ENCODE measurements around the gene MYO1H. TPM values are rescaled to one million over a fixed set of nuclear protein-coding genes. Genes with fewer than 3 reads are reported as not detected.
"Not testable (repeated sequence)": the region's sequence is repeated elsewhere in the genome, so short reads cannot be mapped to it uniquely, and the experiment has no call there.

MYO1H gene
- total RNA-seq, 1 experiment from 2014 or later, result not detected

GRCh38 chr12:109469517-109469916 is 121.8 kb downstream of the MYO1H start:
- no peak for DNase-seq (ENCODE audit: low read depth)

- no peak for DNase-seq (ENCODE audit: low read depth)
These were observed 125.3 kb downstream of the MYO1H start for GRCh38 chr12:109473006-109473405.

- DNase-seq (ENCODE audit: low read depth), result not testable (repeated sequence)
These were observed 126.0 kb downstream of the MYO1H start for GRCh38 chr12:109473526-109474270.

GRCh38 chr12:109475121-109475520 is 127.4 kb downstream of the MYO1H start:
- DNase-seq (ENCODE audit: low read depth), result no peak

- DNase-seq (ENCODE audit: low read depth), result no peak
These were observed 128.5 kb downstream of the MYO1H start for GRCh38 chr12:109475993-109476806.

- no peak for DNase-seq (ENCODE audit: low read depth)
These were observed 129.1 kb downstream of the MYO1H start for GRCh38 chr12:109476807-109477184.

- peak; percentile 81 for DNase-seq (ENCODE audit: low read depth)
These were observed 129.7 kb downstream of the MYO1H start, which contains the start of the genes KCTD10 and UBE3B for GRCh38 chr12:109477185-109477962. Gene KCTD10, minus strand, starts transcription at chr12:109477300. Its CDS starts 38 bp downstream, at chr12:109477262. Gene UBE3B, plus strand, starts transcription at chr12:109477634. Its CDS starts 5,918 bp downstream, at chr12:109483552.

GRCh38 chr12:109477963-109478315 is 130.2 kb downstream of the MYO1H start:
- no peak for DNase-seq (ENCODE audit: low read depth)

- DNase-seq (ENCODE audit: low read depth), result no peak
These were observed 132.1 kb downstream of the MYO1H start for GRCh38 chr12:109479761-109480160.

GRCh38 chr12:109480356-109480755 is 132.7 kb downstream of the MYO1H start:
- DNase-seq (ENCODE audit: low read depth), result no peak

GRCh38 chr12:109481863-109482262 is 134.2 kb downstream of the MYO1H start:
- DNase-seq (ENCODE audit: low read depth), result no peak

- no peak for DNase-seq (ENCODE audit: low read depth)
These were observed 134.8 kb downstream of the MYO1H start for GRCh38 chr12:109482491-109482890.

- no peak for DNase-seq (ENCODE audit: low read depth)
These were observed 135.2 kb downstream of the MYO1H start for GRCh38 chr12:109482894-109483293.

GRCh38 chr12:109483346-109483745 is 135.6 kb downstream of the MYO1H start:
- DNase-seq (ENCODE audit: low read depth), result no peak

- no peak for DNase-seq (ENCODE audit: low read depth)
These were observed 137.5 kb downstream of the MYO1H start for GRCh38 chr12:109485201-109485600.

GRCh38 chr12:109487181-109488050 is 139.7 kb downstream of the MYO1H start:
- no peak for DNase-seq (ENCODE audit: low read depth)

- no peak for DNase-seq (ENCODE audit: low read depth)
These were observed 140.5 kb downstream of the MYO1H start for GRCh38 chr12:109488051-109488665.

- no peak for DNase-seq (ENCODE audit: low read depth)
These were observed 141.6 kb downstream of the MYO1H start for GRCh38 chr12:109489016-109489954.

- DNase-seq (ENCODE audit: low read depth), result no peak
These were observed 142.4 kb downstream of the MYO1H start for GRCh38 chr12:109489955-109490565.

Measured in HT1080 (cell line).